Mesenchymal stem cell (in vitro differentiated cells and primary cell): ENCODE measurements around the gene LAMC1.
A peak's percentile ranks its signal among the peaks of the same experiment; 100 is the strongest.
"Not testable (repeated sequence)": the region's sequence is repeated elsewhere in the genome, so short reads cannot be mapped to it uniquely, and the experiment has no call there.

ENCODE experiments used
- DNase-seq: peaks from one replicate; pipeline ENCODE4 v3.0.0-alpha.2; 2013
- H2AFZ ChIP-seq: one replicate; pipeline ENCODE4 v1.6.1; 2013; ENCODE audit warnings: low read depth, mild to moderate bottlenecking, control low read depth, inconsistent platforms, low read length, moderate library complexity
- H2AK5ac ChIP-seq: 2 replicates; pipeline ENCODE4 v1.6.1; 2013; ENCODE audit warnings: low read length, moderate library complexity, mild to moderate bottlenecking, inconsistent platforms; ENCODE audit not compliant: severe bottlenecking
- H2BK120ac ChIP-seq: one replicate; pipeline ENCODE4 v1.6.1; 2013; ENCODE audit warnings: low read depth, mild to moderate bottlenecking, inconsistent platforms, low read length, moderate library complexity
- H2BK12ac ChIP-seq, 2 experiments: one replicate each; pipeline ENCODE4 v1.6.1; 2013; ENCODE audit warnings: inconsistent platforms in 2 of 2, low read length in 2 of 2, mild to moderate bottlenecking in 2 of 2, moderate library complexity in 2 of 2, control low read depth in 1 of 2
- H2BK15ac ChIP-seq: one replicate; pipeline ENCODE4 v1.6.1; 2013; ENCODE audit warnings: mild to moderate bottlenecking, low read depth, inconsistent platforms; ENCODE audit not compliant: poor library complexity, severe bottlenecking
- H2BK5ac ChIP-seq: 2 replicates; pipeline ENCODE4 v1.6.1; 2013; ENCODE audit warnings: low read depth, mild to moderate bottlenecking, low read length, control low read depth, inconsistent platforms; ENCODE audit not compliant: poor library complexity, severe bottlenecking
- H3K14ac ChIP-seq, 2 experiments: one replicate each; pipeline ENCODE4 v1.6.1; 2013; ENCODE audit warnings: inconsistent platforms in 2 of 2, low read length in 2 of 2, control low read depth in 1 of 2, mild to moderate bottlenecking in 1 of 2, moderate library complexity in 1 of 2
- H3K18ac ChIP-seq, 2 experiments: one replicate each; pipeline ENCODE4 v1.6.1; 2013; ENCODE audit warnings: inconsistent platforms in 2 of 2, low read length in 2 of 2, control low read depth in 1 of 2, low read depth in 1 of 2, mild to moderate bottlenecking in 1 of 2
- H3K23ac ChIP-seq, 2 experiments: one replicate each; pipeline ENCODE4 v1.6.1; 2013; ENCODE audit warnings: inconsistent platforms in 2 of 2, low read length in 2 of 2, mild to moderate bottlenecking in 2 of 2, moderate library complexity in 2 of 2, control low read depth in 1 of 2
- H3K27ac ChIP-seq: 2 replicates; pipeline ENCODE4 v1.5.1; 2013; ENCODE audit warnings: mild to moderate bottlenecking, moderate library complexity, low read length, control low read depth, inconsistent platforms; ENCODE audit not compliant: poor library complexity, severe bottlenecking
- H3K27me3 ChIP-seq, 2 experiments: 2 replicates each; pipeline versions ENCODE4 v1.6.1 to v1.7.0; 2013; ENCODE audit warnings: low read length in 2 of 2, mild to moderate bottlenecking in 2 of 2, moderate library complexity in 2 of 2, control low read depth in 1 of 2, inconsistent platforms in 1 of 2; ENCODE audit not compliant: control insufficient read depth in 1 of 2, insufficient read depth in 1 of 2
- H3K36me3 ChIP-seq, 2 experiments: 2 replicates each; pipeline versions ENCODE4 v1.6.1 to v1.7.0; 2013; ENCODE audit warnings: low read length in 2 of 2, control low read depth in 1 of 2, inconsistent platforms in 1 of 2, low read depth in 1 of 2, mild to moderate bottlenecking in 1 of 2; ENCODE audit not compliant: insufficient read depth in 2 of 2, control insufficient read depth in 1 of 2
- H3K4ac ChIP-seq, 2 experiments: one replicate each; pipeline ENCODE4 v1.6.1; 2013; ENCODE audit warnings: inconsistent platforms in 2 of 2, low read length in 2 of 2, mild to moderate bottlenecking in 2 of 2, moderate library complexity in 2 of 2, control low read depth in 1 of 2, low read depth in 1 of 2
- H3K4me1 ChIP-seq: 2 replicates; pipeline ENCODE4 v1.6.1; 2013; ENCODE audit warnings: low read depth, low read length, control low read depth; ENCODE audit not compliant: control insufficient read depth, insufficient read depth
- H3K4me2 ChIP-seq: 2 replicates; pipeline ENCODE4 v1.6.1; 2013; ENCODE audit warnings: low read length, mild to moderate bottlenecking, inconsistent platforms; ENCODE audit not compliant: poor library complexity, severe bottlenecking
- H3K4me3 ChIP-seq, 2 experiments: 2 replicates each; pipeline versions ENCODE4 v1.5.1 to v1.7.0; 2013; ENCODE audit warnings: low read length in 2 of 2, mild to moderate bottlenecking in 2 of 2, control low read depth in 1 of 2, low read depth in 1 of 2; ENCODE audit not compliant: insufficient read depth in 1 of 2
- H3K79me1 ChIP-seq: replicated peaks from 2 replicates; pipeline ENCODE4 v1.6.1; 2013; ENCODE audit warnings: mild to moderate bottlenecking, control low read depth, low read length, inconsistent platforms; ENCODE audit not compliant: poor library complexity, severe bottlenecking
- H3K9ac ChIP-seq: 2 replicates; pipeline ENCODE4 v1.7.0; 2013; ENCODE audit warnings: mild to moderate bottlenecking, low read length, moderate library complexity
- H3K9me3 ChIP-seq: 2 replicates; pipeline ENCODE4 v1.7.0; 2013; ENCODE audit warnings: mild to moderate bottlenecking, low read length; ENCODE audit not compliant: control insufficient read depth
- H4K8ac ChIP-seq: one replicate; pipeline ENCODE4 v1.6.1; 2013; ENCODE audit warnings: inconsistent platforms, mild to moderate bottlenecking, low read length, moderate library complexity
- H4K91ac ChIP-seq: one replicate; pipeline ENCODE4 v1.6.1; 2013; ENCODE audit warnings: mild to moderate bottlenecking, low read length, inconsistent platforms
- WGBS: methylation state at CpG from one replicate; pipeline ENCODE4 v1.1.7; 2013; ENCODE audit warnings: mixed read lengths; 5-methylcytosine and 5-hydroxymethylcytosine counted together

Gene LAMC1

DNA sequence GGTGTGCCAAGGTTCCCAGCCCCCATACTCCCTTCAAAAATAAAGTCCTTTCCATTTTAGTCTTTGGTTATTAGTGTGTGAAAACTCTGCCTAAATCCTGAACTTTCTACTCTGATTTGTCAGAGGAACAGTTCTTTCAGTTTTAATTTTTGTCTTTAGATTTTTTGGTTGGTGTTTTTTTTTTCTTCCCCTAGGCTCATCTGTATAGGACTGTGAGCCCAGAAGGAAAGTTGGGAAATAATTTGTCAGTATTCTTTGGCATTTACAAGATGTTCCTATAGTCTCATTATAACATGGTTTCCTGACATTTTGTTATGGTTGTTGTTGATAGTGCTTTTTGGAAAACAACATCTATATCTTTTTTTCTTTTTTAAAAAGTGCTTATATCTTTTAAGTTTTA is 38.0 kb downstream of the LAMC1 start:
- H3K27ac ChIP-seq, result no peak overlapping the region
- peak overlapping the region in 1 of 2 experiments; percentile 24 for H3K4ac ChIP-seq
- H4K8ac ChIP-seq, result no peak overlapping the region
- no peak overlapping the region for H2BK15ac ChIP-seq
- peaks cover 7% of the 10 kb centered on the region for H3K4me1 ChIP-seq
- H3K4me3 ChIP-seq, result peak overlapping the region in 1 of 2 experiments; percentile 1
- H2BK5ac ChIP-seq, result no peak overlapping the region
- no peak overlapping the region for H4K91ac ChIP-seq
- no peak overlapping the region for H3K14ac ChIP-seq
- no peaks in the 10 kb centered on the region for H3K27me3 ChIP-seq
- no peak overlapping the region for H2AK5ac ChIP-seq
- no peak overlapping the region for H3K18ac ChIP-seq
- H3K4me2 ChIP-seq, result no peak overlapping the region
- peaks cover 0 to 51% of the 10 kb centered on the region in 2 experiments for H3K36me3 ChIP-seq
- H2BK120ac ChIP-seq, result no peak overlapping the region
- no peak overlapping the region for H2AFZ ChIP-seq
- H3K9ac ChIP-seq, result peak overlapping the region; percentile 82
- DNase-seq, result peak; percentile 52
- H3K79me1 ChIP-seq, result peaks cover 2% of the 10 kb centered on the region
- H3K9me3 ChIP-seq, result no peaks in the 10 kb centered on the region
- H2BK12ac ChIP-seq, result no peak overlapping the region
- no peak overlapping the region for H3K23ac ChIP-seq

DNA sequence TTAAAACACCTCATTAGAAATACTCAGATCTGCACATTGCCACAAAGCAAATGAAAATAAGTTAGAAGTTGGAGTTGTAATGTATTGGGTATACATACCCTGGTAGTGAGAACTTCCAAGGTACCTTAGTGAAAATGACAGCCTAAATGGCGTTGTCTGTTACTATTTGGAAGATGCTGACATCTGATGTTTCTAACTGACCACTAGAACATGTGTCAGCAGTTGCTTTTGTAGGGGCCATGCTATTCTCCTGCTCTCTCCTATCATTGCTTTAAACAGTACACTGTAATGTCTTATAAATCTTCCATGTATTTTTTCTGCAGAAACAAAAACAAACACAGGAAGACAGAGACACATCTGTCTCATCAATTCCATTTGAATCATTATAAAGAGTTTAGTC is 40.1 kb downstream of the LAMC1 start:
- Histone ChIP-seq H2BK120ac (no peak overlapping the region), H4K91ac (no peak overlapping the region), H3K4me1 (peaks cover 7% of the 10 kb centered on the region), H3K14ac (no peak overlapping the region), H2BK5ac (no peak overlapping the region), H2AK5ac (no peak overlapping the region), H3K4me2 (no peak overlapping the region), H2BK12ac (no peak overlapping the region), H3K36me3 (peaks cover 0 to 41% of the 10 kb centered on the region in 2 experiments), H3K9me3 (no peaks in the 10 kb centered on the region), H2AFZ (no peak overlapping the region), H3K79me1 (peaks cover 2% of the 10 kb centered on the region), H3K23ac (no peak overlapping the region), H4K8ac (no peak overlapping the region), H3K18ac (no peak overlapping the region), H3K9ac (peak overlapping the region; percentile 82), H3K27ac (no peak overlapping the region), H3K4ac (no peak overlapping the region), H3K27me3 (no peaks in the 10 kb centered on the region), H2BK15ac (no peak overlapping the region), H3K4me3 (no peak overlapping the region)
- 50% methylated on average over 1 of the region's 1 CpG for WGBS
- no peak for DNase-seq

DNA sequence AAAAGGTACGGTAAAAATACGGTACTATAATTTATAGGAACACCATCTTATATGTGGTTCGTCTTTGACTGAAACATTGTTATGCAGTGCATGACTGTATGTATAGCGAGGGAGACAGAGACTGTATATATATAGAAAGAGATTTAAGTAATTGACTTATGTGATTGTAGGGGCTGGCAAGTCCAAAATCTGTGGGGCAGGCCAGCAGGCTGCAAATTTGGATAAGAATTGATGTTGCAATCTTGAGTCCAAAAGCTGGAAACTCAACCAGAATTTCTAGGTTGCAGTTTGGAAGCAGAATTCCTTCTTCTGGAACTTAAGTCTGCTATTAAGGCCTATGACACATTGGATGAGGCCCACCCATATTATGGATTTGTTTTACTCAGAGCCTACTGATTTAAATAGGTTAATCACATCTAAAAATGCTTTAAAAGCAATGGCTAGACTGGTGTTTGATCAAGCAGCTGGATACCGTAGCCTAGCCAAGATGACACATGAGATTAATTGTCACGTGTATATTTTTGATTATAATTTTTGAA is 42.0 kb downstream of the LAMC1 start:
- Histone ChIP-seq H3K18ac (no peak overlapping the region), H2BK120ac (no peak overlapping the region), H2AFZ (no peak overlapping the region), H2AK5ac (no peak overlapping the region), H3K14ac (no peak overlapping the region), H3K4me3 (no peak overlapping the region), H3K4me1 (peaks cover 8% of the 10 kb centered on the region), H2BK15ac (no peak overlapping the region), H2BK5ac (no peak overlapping the region), H4K91ac (no peak overlapping the region), H3K36me3 (peaks cover 0 to 25% of the 10 kb centered on the region in 2 experiments), H3K27me3 (no peaks in the 10 kb centered on the region), H3K4me2 (no peak overlapping the region), H3K79me1 (peaks cover 2% of the 10 kb centered on the region), H3K4ac (no peak overlapping the region), H4K8ac (no peak overlapping the region), H3K23ac (no peak overlapping the region), H3K9ac (no peak overlapping the region), H3K27ac (no peak overlapping the region), H3K9me3 (no peaks in the 10 kb centered on the region), H2BK12ac (no peak overlapping the region)
- DNase-seq, result no peak
- 97% methylated on average over 5 of the region's 6 CpGs for WGBS

DNA sequence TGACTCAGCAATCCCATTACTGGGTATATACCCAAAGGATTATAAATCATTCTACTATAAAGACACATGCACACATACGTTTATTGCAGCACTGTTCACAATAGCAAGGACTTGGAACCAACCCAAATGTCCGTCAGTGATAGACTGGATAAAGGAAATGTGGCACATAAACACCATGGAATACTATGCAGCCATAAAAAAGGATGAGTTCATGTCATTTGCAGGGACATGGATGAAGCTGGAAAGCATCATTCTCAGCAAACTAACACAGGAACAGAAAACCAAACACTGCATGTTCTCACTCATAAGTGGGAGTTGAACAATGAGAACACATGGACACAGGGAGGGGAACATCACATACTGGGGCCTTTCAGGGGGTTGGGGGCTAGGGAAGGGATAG is 43.2 kb downstream of the LAMC1 start:
- not testable (repeated sequence) for H3K27me3 ChIP-seq, H3K18ac ChIP-seq, H3K9me3 ChIP-seq, H3K79me1 ChIP-seq, H3K4me3 ChIP-seq, H2BK15ac ChIP-seq, DNase-seq, H3K27ac ChIP-seq, H2AK5ac ChIP-seq, H2BK120ac ChIP-seq, H4K91ac ChIP-seq, H3K4me1 ChIP-seq, H3K9ac ChIP-seq, H3K4ac ChIP-seq, H2AFZ ChIP-seq, H3K4me2 ChIP-seq, H2BK5ac ChIP-seq, H3K23ac ChIP-seq, H3K14ac ChIP-seq, H2BK12ac ChIP-seq, H4K8ac ChIP-seq
- H3K36me3 ChIP-seq, result peaks cover 0 to 27% of the 10 kb centered on the region in 2 experiments
- WGBS, result 80% methylated on average over 2 of the region's 2 CpGs
